Memory B cell (primary cell): ENCODE results near the gene SGCA.

ENCODE experiments used
- ATAC-seq: fragments of 150-1000 bp; cut with Tn5 transposase; 2 replicates; pipeline ENCODE4 v1.10.0; 2021; ENCODE audit warnings: low read depth, mild to moderate bottlenecking, moderate library complexity
- DNase-seq, 2 donors: peaks; one replicate each; pipeline ENCODE4 v3.0.0; 2022; ENCODE audit warnings: low spot score in 2 of 2
- H3K27ac Mint-ChIP-seq: one replicate; pipeline ENCODE4 v1.8.0; 2022; ENCODE audit warnings: mild to moderate bottlenecking, moderate library complexity, mixed read lengths
- H3K27me3 Mint-ChIP-seq: one replicate; pipeline ENCODE4 v1.8.0; 2022; ENCODE audit warnings: mixed read lengths
- H3K36me3 Mint-ChIP-seq: one replicate; pipeline ENCODE4 v1.8.0; 2022; ENCODE audit warnings: mild to moderate bottlenecking, mixed read lengths
- H3K4me1 Mint-ChIP-seq: one replicate; pipeline ENCODE4 v1.8.0; 2022; ENCODE audit warnings: mixed read lengths
- H3K4me3 Mint-ChIP-seq: one replicate; pipeline ENCODE4 v1.8.0; 2022; ENCODE audit warnings: mild to moderate bottlenecking, moderate library complexity, mixed read lengths
- H3K9me3 Mint-ChIP-seq: one replicate; pipeline ENCODE4 v1.8.0; 2022; ENCODE audit warnings: mixed read lengths

SGCA gene

GRCh38 chr17:50183421-50183994 is 17.7 kb downstream of the SGCA start:
- no peak overlapping the region for H3K27ac Mint-ChIP-seq
- H3K4me3 Mint-ChIP-seq = peak overlapping the region; percentile 35
- H3K9me3 Mint-ChIP-seq = no peaks in the 10 kb centered on the region
- H3K27me3 Mint-ChIP-seq = peaks cover under 1% of the 10 kb centered on the region
- H3K4me1 Mint-ChIP-seq = peaks cover 28% of the 10 kb centered on the region
- DNase-seq = no peak
- no peaks in the 10 kb centered on the region for H3K36me3 Mint-ChIP-seq
- ATAC-seq = peak; percentile 82

- DNase-seq = no peak
- H3K27me3 Mint-ChIP-seq = peaks cover 2% of the 10 kb centered on the region
- H3K4me3 Mint-ChIP-seq = peak overlapping the region; percentile 35
- peak; percentile 40 for ATAC-seq
- no peaks in the 10 kb centered on the region for H3K36me3 Mint-ChIP-seq
- peaks cover 28% of the 10 kb centered on the region for H3K4me1 Mint-ChIP-seq
- no peak overlapping the region for H3K27ac Mint-ChIP-seq
- no peaks in the 10 kb centered on the region for H3K9me3 Mint-ChIP-seq
Observed at GRCh38 chr17:50184064-50184463, 18.3 kb downstream of the SGCA start.

GRCh38 chr17:50184611-50185398 is 19.0 kb downstream of the SGCA start:
- Mint-ChIP-seq H3K27ac (no peak overlapping the region), H3K4me1 (peaks cover 28% of the 10 kb centered on the region), H3K9me3 (no peaks in the 10 kb centered on the region), H3K4me3 (no peak overlapping the region), H3K27me3 (peaks cover 4% of the 10 kb centered on the region), H3K36me3 (no peaks in the 10 kb centered on the region)
- no peak for DNase-seq
- no peak for ATAC-seq

- H3K4me1 Mint-ChIP-seq = peaks cover 28% of the 10 kb centered on the region
- H3K4me3 Mint-ChIP-seq = peak overlapping the region; percentile 25
- no peak for DNase-seq
- no peak overlapping the region for H3K27ac Mint-ChIP-seq
- H3K36me3 Mint-ChIP-seq = no peaks in the 10 kb centered on the region
- no peak for ATAC-seq
- H3K9me3 Mint-ChIP-seq = no peaks in the 10 kb centered on the region
- peaks cover 4% of the 10 kb centered on the region for H3K27me3 Mint-ChIP-seq
Observed at GRCh38 chr17:50185631-50186471, 20.0 kb downstream of the SGCA start.

GRCh38 chr17:50186661-50187393 is 21.0 kb downstream of the SGCA start:
- Mint-ChIP-seq H3K27me3 (peaks cover 4% of the 10 kb centered on the region), H3K4me1 (peaks cover 25% of the 10 kb centered on the region), H3K9me3 (no peaks in the 10 kb centered on the region), H3K36me3 (no peaks in the 10 kb centered on the region), H3K27ac (no peak overlapping the region), H3K4me3 (no peak overlapping the region)
- ATAC-seq (no peak), DNase-seq (no peak)

GRCh38 chr17:50187394-50187725 is 21.6 kb downstream of the SGCA start:
- H3K4me1 Mint-ChIP-seq = peaks cover 23% of the 10 kb centered on the region
- H3K4me3 Mint-ChIP-seq = no peak overlapping the region
- H3K27me3 Mint-ChIP-seq = peaks cover 4% of the 10 kb centered on the region
- no peak overlapping the region for H3K27ac Mint-ChIP-seq
- no peaks in the 10 kb centered on the region for H3K36me3 Mint-ChIP-seq
- DNase-seq (no peak), ATAC-seq (no peak)
- H3K9me3 Mint-ChIP-seq = no peaks in the 10 kb centered on the region

GRCh38 chr17:50187751-50188530 is 22.1 kb downstream of the SGCA start:
- Mint-ChIP-seq H3K4me3 (no peak overlapping the region), H3K27me3 (peaks cover 4% of the 10 kb centered on the region), H3K36me3 (no peaks in the 10 kb centered on the region), H3K4me1 (peaks cover 22% of the 10 kb centered on the region), H3K9me3 (no peaks in the 10 kb centered on the region), H3K27ac (no peak overlapping the region)
- no peak for DNase-seq
- no peak for ATAC-seq

- ATAC-seq = no peak
- Mint-ChIP-seq H3K9me3 (no peaks in the 10 kb centered on the region), H3K4me3 (no peak overlapping the region), H3K4me1 (peaks cover 19% of the 10 kb centered on the region), H3K36me3 (no peaks in the 10 kb centered on the region), H3K27ac (no peak overlapping the region), H3K27me3 (peaks cover 4% of the 10 kb centered on the region)
- no peak for DNase-seq
Observed at GRCh38 chr17:50188531-50188920, 22.7 kb downstream of the SGCA start.

- DNase-seq (no peak), ATAC-seq (no peak)
- H3K4me1 Mint-ChIP-seq = peaks cover 14% of the 10 kb centered on the region
- peaks cover 4% of the 10 kb centered on the region for H3K27me3 Mint-ChIP-seq
- no peaks in the 10 kb centered on the region for H3K9me3 Mint-ChIP-seq
- no peak overlapping the region for H3K4me3 Mint-ChIP-seq
- H3K36me3 Mint-ChIP-seq = no peaks in the 10 kb centered on the region
- H3K27ac Mint-ChIP-seq = no peak overlapping the region
Observed at GRCh38 chr17:50188921-50189549, 23.2 kb downstream of the SGCA start.

- ATAC-seq = no peak
- Mint-ChIP-seq H3K4me1 (peaks cover 10% of the 10 kb centered on the region), H3K4me3 (no peak overlapping the region), H3K36me3 (no peaks in the 10 kb centered on the region), H3K27ac (no peak overlapping the region), H3K9me3 (no peaks in the 10 kb centered on the region), H3K27me3 (peaks cover 6% of the 10 kb centered on the region)
- DNase-seq = no peak
Observed at GRCh38 chr17:50189550-50190292, 23.9 kb downstream of the SGCA start.

GRCh38 chr17:50190293-50190602 is 24.4 kb downstream of the SGCA start:
- ATAC-seq (no peak), DNase-seq (no peak)
- Mint-ChIP-seq H3K27me3 (peaks cover 6% of the 10 kb centered on the region), H3K4me3 (no peak overlapping the region), H3K27ac (no peak overlapping the region), H3K9me3 (no peaks in the 10 kb centered on the region), H3K36me3 (no peaks in the 10 kb centered on the region), H3K4me1 (peaks cover 6% of the 10 kb centered on the region)

- ATAC-seq (no peak), DNase-seq (no peak)
- Mint-ChIP-seq H3K27me3 (peaks cover 6% of the 10 kb centered on the region), H3K27ac (no peak overlapping the region), H3K9me3 (no peaks in the 10 kb centered on the region), H3K4me1 (peaks cover 2% of the 10 kb centered on the region), H3K36me3 (no peaks in the 10 kb centered on the region), H3K4me3 (no peak overlapping the region)
Observed at GRCh38 chr17:50190603-50191358, 25.0 kb downstream of the SGCA start.
